OCI-LY1 (cell line): Measurements from ENCODE around the gene RPL18A.

ENCODE experiments used
- H2AFZ ChIP-seq: fragments of 200-600 bp; sonication (generic), shearing (Covaris generic); 2 replicates; pipeline ENCODE4 v1.6.0; 2014; ENCODE audit warnings: antibody characterized with exemption, mild to moderate bottlenecking, low read length
- H3F3A ChIP-seq: fragments of 200-600 bp; sonication (generic), shearing (Covaris generic); 2 replicates; pipeline ENCODE4 v1.6.0; 2014; ENCODE audit warnings: mild to moderate bottlenecking, antibody characterized with exemption, low read length, moderate library complexity; ENCODE audit not compliant: insufficient read depth
- H3K27ac ChIP-seq: fragments of 200-600 bp; sonication (generic); 2 replicates; pipeline ENCODE4 v1.5.1; 2014; ENCODE audit warnings: low read length, mixed run types, mild to moderate bottlenecking, low read depth; ENCODE audit not compliant: poor library complexity, severe bottlenecking
- H3K27me3 ChIP-seq: fragments of 200-600 bp; sonication (generic); 2 replicates; pipeline ENCODE4 v1.6.0; 2014; ENCODE audit warnings: antibody characterized with exemption, mild to moderate bottlenecking, low read length, moderate library complexity; ENCODE audit not compliant: insufficient read depth
- H3K36me3 ChIP-seq: fragments of 200-600 bp; sonication (generic); 2 replicates; pipeline ENCODE4 v1.6.1; 2014; ENCODE audit warnings: mild to moderate bottlenecking, antibody characterized with exemption, low read length, moderate library complexity, mixed read lengths; ENCODE audit not compliant: insufficient read depth
- H3K4me1 ChIP-seq: fragments of 200-600 bp; sonication (generic); 2 replicates; pipeline ENCODE4 v1.5.1; 2014; ENCODE audit warnings: mild to moderate bottlenecking, low read length, moderate library complexity; ENCODE audit not compliant: insufficient read depth, severe bottlenecking
- H3K4me2 ChIP-seq: fragments of 200-600 bp; sonication (generic), shearing (Covaris generic); 2 replicates; pipeline ENCODE4 v1.6.1; 2014; ENCODE audit warnings: low read length
- H3K4me3 ChIP-seq: fragments of 200-600 bp; sonication (generic); 2 replicates; pipeline ENCODE4 v1.5.1; 2014; ENCODE audit warnings: low read length, low read depth, mild to moderate bottlenecking, mixed read lengths; ENCODE audit not compliant: poor library complexity, severe bottlenecking
- H3K79me2 ChIP-seq: fragments of 200-600 bp; shearing (Covaris generic); 2 replicates; pipeline ENCODE4 v1.6.1; 2016; ENCODE audit warnings: mixed run types, low read length, mixed read lengths; ENCODE audit not compliant: insufficient read depth
- H3K9ac ChIP-seq: fragments of 200-600 bp; sonication (generic), shearing (Covaris generic); 2 replicates; pipeline ENCODE4 v1.6.1; 2014; ENCODE audit warnings: mild to moderate bottlenecking, low read length, mixed read lengths
- H3K9me2 ChIP-seq: fragments of 200-600 bp; sonication (generic), shearing (Covaris generic); 2 replicates; pipeline ENCODE4 v1.6.1; 2014; ENCODE audit warnings: low read depth, mild to moderate bottlenecking, low read length, mixed read lengths
- H3K9me3 ChIP-seq: fragments of 200-600 bp; shearing (Covaris generic); 2 replicates; pipeline ENCODE4 v1.6.1; 2014; ENCODE audit warnings: low read length, mixed read lengths
- H4K20me1 ChIP-seq: fragments of 200-600 bp; sonication (generic), shearing (Covaris generic); 2 replicates; pipeline ENCODE4 v1.6.0; 2016; ENCODE audit warnings: mild to moderate bottlenecking, low read length; ENCODE audit not compliant: insufficient read depth
- CTCF ChIP-seq: fragments of 200-600 bp; sonication (generic), shearing (Covaris generic); IDR thresholded peaks from 2 replicates; pipeline ENCODE4 v1.5.1; 2017; ENCODE audit warnings: mild to moderate bottlenecking, antibody characterized with exemption, low read length, moderate library complexity, mixed read lengths
- EZH2 ChIP-seq: fragments of 200-600 bp; sonication (generic), shearing (Covaris generic); IDR thresholded peaks from 2 replicates; pipeline ENCODE4 v1.8.0; 2017; ENCODE audit warnings: borderline replicate concordance, mixed run types, mild to moderate bottlenecking, antibody characterized with exemption, low read length, moderate library complexity, mixed read lengths

RPL18A gene

GRCh38 chr19:17837972-17838371 lies 21.7 kb upstream of the RPL18A start:
- H3F3A ChIP-seq: no peaks in the 10 kb centered on the region
- H3K9me2 ChIP-seq: no peaks in the 10 kb centered on the region
- no peaks in the 10 kb centered on the region for H3K36me3 ChIP-seq
- H3K27me3 ChIP-seq: no peaks in the 10 kb centered on the region
- H3K79me2 ChIP-seq: no peaks in the 10 kb centered on the region
- no peak overlapping the region for H3K9ac ChIP-seq
- no peak for TF ChIP-seq EZH2
- no peak for TF ChIP-seq CTCF
- H4K20me1 ChIP-seq: no peaks in the 10 kb centered on the region
- H3K4me1 ChIP-seq: no peaks in the 10 kb centered on the region
- no peak overlapping the region for H3K4me3 ChIP-seq
- H2AFZ ChIP-seq: no peak overlapping the region
- no peak overlapping the region for H3K27ac ChIP-seq
- no peaks in the 10 kb centered on the region for H3K9me3 ChIP-seq
- no peak overlapping the region for H3K4me2 ChIP-seq

GRCh38 chr19:17840019-17840418 lies 19.7 kb upstream of the RPL18A start:
- Histone ChIP-seq H3K27ac (no peak overlapping the region), H3K9me3 (no peaks in the 10 kb centered on the region), H4K20me1 (no peaks in the 10 kb centered on the region), H3F3A (no peaks in the 10 kb centered on the region), H3K4me2 (no peak overlapping the region), H3K9ac (no peak overlapping the region), H3K36me3 (no peaks in the 10 kb centered on the region), H3K27me3 (no peaks in the 10 kb centered on the region), H3K4me1 (no peaks in the 10 kb centered on the region), H3K79me2 (no peaks in the 10 kb centered on the region), H3K4me3 (no peak overlapping the region), H3K9me2 (no peaks in the 10 kb centered on the region), H2AFZ (no peak overlapping the region)
- TF ChIP-seq EZH2 (no peak), CTCF (no peak)

- Histone ChIP-seq H3K79me2 (no peaks in the 10 kb centered on the region), H2AFZ (no peak overlapping the region), H3K36me3 (no peaks in the 10 kb centered on the region), H3K27ac (no peak overlapping the region), H3F3A (no peaks in the 10 kb centered on the region), H3K4me1 (no peaks in the 10 kb centered on the region), H3K9me2 (no peaks in the 10 kb centered on the region), H3K27me3 (no peaks in the 10 kb centered on the region), H3K9ac (no peak overlapping the region), H3K4me3 (no peak overlapping the region), H3K9me3 (no peaks in the 10 kb centered on the region), H4K20me1 (no peaks in the 10 kb centered on the region), H3K4me2 (no peak overlapping the region)
- TF ChIP-seq EZH2 (no peak), CTCF (no peak)
Observed at GRCh38 chr19:17841371-17841809, 18.3 kb upstream of the RPL18A start.
